Upper lobe of left lung (tissue), 4 donors: ENCODE data around the gene CAT.

Source experiments
- CTCF ChIP-seq, 6 experiments: fragments of 450-650 bp in 4 of 6; fragments of 200-600 bp in 2 of 6; sonication (generic) in 2 of 6; IDR thresholded peaks; one replicate each; pipeline ENCODE4 v1.5.1; 2016 to 2019; ENCODE audit warnings: antibody characterized with exemption in 6 of 6
- EP300 ChIP-seq, 4 donors: sonication (generic); formaldehyde crosslinking; IDR thresholded peaks; one replicate each; pipeline ENCODE4 v1.5.1; 2017; ENCODE audit warnings: antibody characterized with exemption in 4 of 4, control low read depth in 2 of 4
- POLR2A ChIP-seq, 4 donors: fragments of 450-650 bp; IDR thresholded peaks; one replicate each; pipeline ENCODE4 v1.5.1; 2016 to 2017; ENCODE audit warnings: antibody characterized with exemption in 4 of 4, mild to moderate bottlenecking in 2 of 4
- POLR2AphosphoS5 ChIP-seq, 2 donors: sonication (generic); formaldehyde crosslinking; IDR thresholded peaks; one replicate each; pipeline ENCODE4 v1.5.1; 2017; ENCODE audit warnings: antibody characterized with exemption in 2 of 2

- TF ChIP-seq CTCF (IDR thresholded peaks at IDR 0.05) = no peak
- TF ChIP-seq POLR2AphosphoS5 (IDR thresholded peaks at IDR 0.05) = peak in 1 of 2 donors; percentile 60
- TF ChIP-seq EP300 (IDR thresholded peaks at IDR 0.05) = peak in 1 of 4 donors; percentile 16
- TF ChIP-seq POLR2A (IDR thresholded peaks at IDR 0.05) = no peak
Observed at GRCh38 chr11:34501500-34501899, 62.8 kb downstream of the CAT start.
